GM19395 (cell line): ENCODE results near the gene TMSB4X.
"Not testable (repeated sequence)": the region's sequence is repeated elsewhere in the genome, so short reads cannot be mapped to it uniquely, and the experiment has no call there.

Experiments
- ATAC-seq: cut with Tn5 transposase; IDR thresholded peaks from one replicate; pipeline ENCODE4 v1.9.1; 2021; ENCODE audit warnings: mild to moderate bottlenecking, moderate library complexity; ENCODE audit not compliant: unreplicated experiment

The TMSB4X gene

DNA sequence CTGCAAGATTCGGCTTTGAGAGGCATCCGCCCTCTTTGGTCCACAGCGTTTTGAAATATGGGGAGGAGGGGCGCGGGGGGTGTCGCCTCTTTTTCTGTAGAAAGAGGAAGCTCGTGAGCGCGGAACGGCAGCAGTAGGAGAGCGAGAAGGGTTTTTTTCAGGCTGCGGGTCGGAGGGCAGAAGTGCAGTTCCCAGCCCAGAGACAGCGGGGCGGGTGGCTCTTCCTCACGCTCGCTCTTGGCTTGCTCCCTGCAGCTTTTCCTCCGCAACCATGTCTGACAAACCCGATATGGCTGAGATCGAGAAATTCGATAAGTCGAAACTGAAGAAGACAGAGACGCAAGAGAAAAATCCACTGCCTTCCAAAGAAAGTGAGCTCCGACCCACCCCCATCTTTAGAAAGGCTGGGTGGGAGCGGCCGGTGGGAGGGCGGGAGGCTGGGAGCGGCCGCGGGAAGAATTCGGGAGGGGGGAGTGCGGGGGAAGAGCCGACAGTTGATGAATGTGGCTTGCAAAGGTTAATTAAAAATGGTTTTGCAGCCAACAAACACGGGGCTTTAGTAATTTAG, 1.2 kb downstream of the TMSB4X start:
- no peak for ATAC-seq

DNA sequence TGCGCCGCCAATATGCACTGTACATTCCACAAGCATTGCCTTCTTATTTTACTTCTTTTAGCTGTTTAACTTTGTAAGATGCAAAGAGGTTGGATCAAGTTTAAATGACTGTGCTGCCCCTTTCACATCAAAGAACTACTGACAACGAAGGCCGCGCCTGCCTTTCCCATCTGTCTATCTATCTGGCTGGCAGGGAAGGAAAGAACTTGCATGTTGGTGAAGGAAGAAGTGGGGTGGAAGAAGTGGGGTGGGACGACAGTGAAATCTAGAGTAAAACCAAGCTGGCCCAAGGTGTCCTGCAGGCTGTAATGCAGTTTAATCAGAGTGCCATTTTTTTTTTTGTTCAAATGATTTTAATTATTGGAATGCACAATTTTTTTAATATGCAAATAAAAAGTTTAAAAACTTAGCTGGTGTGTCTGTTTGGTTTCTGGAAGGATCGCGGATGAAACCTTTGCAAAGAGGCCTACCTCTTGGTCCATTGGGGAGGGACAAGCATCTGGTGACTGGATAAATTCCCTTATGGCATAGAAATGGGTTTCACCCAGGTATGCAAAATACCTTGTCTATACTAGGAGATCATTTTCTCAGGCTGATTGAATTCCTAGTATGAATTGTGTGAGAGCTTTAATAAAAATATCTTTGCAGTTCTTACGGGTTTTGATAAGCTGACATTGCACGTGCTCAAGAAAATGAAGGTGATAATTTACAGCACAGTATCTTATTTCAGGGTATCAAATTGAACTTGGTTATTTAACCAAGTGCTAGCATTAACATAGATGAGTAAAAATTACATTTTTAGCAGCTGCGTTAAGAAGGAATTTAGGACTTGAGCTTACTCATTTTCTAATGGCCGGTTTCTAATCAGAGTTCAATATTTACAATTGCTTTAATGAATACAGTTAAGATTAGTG, 2.2 kb downstream of the TMSB4X start:
- not testable (repeated sequence) for ATAC-seq

DNA sequence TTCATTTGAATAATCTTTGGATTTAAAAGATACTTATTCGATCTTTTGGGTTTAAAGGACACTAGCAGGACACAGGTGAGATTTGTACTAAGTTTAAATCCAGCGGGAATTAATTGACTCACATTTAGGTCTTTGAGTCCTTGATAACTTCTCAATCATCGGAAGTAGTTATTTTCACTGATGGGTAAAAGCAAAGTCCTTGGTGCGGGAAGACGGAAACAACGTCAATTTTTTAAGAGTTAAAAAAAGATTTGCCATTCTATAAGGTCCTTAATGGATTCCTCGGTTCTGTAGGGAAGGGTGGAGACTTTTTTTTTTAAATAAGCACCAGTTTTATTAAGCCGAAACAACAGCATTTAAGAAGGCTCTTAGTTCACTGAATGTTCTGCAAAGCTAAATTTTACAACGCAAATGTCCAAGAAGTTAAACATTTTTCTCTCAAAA, 2.9 kb downstream of the TMSB4X start:
- peak; percentile 4 for ATAC-seq

DNA sequence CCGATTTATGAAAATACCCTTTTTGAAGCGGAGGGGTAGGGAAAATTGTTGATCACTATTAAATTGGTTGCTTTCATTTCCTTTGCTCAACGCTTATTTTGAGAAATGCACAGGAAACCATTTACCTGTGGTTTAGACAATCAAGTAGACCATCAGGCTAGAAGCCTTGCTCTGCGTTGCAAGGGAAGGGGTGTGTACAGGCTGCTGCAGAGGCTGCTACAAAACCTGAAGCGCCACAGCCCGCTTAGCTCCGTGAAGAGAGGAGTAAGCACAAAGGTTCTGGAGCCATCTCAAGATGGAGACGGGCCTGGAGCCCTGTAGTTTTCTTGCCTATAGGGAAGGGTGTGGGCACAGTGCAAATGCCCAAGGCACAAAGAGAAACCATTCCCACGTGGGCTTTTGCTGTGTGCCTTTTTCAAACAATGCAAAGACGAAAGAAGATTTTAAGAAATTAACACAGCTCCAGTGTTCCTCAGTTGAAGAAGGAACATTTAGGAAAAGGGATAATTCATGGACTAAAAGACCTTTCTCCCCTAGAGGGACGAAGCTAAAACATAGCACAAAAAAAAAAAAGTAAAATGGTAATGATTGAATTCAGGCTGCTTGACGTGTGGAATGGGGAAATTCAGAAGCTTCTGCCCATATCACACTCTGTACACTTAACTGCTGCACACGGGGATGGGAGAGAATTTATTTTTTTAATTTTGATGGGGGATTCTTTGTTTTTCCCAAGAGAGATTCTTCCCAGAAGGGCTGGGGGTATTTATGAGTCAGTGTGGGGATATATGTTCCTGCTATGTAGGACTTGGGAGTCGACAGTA, 3.5 kb downstream of the TMSB4X start:
- peak; percentile 56 for ATAC-seq

DNA sequence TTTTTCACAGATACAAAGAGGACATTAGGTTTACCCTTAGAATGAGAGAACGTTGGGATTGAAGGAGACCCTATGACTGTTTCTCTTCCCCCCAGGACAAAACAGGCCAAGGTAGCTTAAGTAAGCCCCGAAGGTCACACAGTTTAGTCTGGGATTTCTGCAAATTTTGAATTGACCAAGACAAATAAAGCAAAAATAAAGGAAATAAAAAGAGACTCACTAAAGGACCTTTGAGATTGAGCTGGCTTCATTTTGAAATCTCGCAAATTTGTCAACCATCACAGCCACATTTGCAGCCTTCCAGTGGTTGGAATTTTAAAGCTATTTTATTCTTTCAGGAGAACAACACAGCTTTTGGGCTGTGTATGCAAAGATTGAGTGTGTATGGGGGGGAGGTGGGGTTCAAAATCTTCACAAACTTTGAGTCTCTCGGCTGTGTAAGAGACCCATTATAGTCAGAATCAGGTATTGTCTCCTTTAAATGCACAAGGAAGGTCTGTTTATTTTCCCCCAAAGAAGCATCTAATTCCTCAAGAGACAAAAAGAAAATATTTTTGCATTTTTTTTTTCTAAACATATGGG, 4.2 kb downstream of the TMSB4X start:
- no peak for ATAC-seq

DNA sequence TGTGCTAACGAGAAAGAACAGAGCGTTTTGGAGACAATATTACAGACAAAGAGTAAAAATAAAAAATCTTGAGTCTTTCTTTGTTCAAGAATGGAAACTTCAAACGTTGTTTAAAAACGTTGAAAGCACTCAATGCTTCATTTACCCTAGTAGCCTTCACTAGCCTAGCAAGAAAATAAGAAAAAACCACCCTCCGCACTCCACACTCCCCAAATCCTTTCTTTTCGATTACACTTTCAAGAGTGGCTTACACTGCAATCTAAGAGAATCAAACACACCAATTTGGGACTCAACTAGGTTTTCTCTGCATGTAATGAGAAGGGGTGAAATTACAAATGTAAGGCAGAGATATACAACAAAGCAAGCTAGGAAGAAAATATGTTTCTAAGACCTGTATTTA, 4.7 kb downstream of the TMSB4X start:
- no peak for ATAC-seq

DNA sequence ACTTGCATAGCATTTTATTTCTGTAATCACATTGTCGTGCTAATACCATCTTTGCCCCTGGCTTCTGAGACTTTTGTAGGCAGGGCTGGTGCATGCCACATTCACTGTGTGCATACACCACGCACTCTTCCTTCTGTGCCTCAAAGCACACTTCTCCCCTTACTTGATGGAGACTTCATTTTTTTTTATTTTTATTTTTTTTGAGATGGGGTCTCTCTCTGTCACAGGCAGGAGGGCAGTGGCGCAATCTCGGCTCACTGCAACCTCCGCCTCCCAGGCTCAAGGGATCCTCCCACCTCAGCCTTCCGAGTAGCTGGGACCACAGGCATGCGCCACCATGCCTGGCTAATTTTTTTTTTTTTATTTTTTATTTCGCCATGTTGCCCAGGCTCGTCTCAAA, 5.1 kb downstream of the TMSB4X start:
- ATAC-seq, result not testable (repeated sequence)

DNA sequence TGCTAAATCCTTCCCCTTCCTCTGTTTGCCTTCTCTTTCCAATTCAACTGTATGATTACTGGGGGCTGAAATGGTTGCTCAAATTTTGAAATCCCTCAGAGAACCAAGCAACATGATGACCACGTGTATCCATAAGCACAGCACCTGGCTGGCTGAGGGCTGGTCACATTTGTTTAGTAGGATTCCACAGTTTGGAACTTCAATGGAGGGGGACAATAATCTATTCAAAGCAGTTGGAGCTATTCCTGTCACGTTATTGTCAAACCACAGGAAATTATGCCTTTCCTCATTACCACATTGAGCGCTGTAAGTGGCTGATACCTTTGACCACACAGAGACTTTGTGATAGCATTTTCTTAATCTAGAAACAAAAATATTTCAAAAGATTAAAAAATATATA, 7.0 kb downstream of the TMSB4X start:
- ATAC-seq, result no peak

DNA sequence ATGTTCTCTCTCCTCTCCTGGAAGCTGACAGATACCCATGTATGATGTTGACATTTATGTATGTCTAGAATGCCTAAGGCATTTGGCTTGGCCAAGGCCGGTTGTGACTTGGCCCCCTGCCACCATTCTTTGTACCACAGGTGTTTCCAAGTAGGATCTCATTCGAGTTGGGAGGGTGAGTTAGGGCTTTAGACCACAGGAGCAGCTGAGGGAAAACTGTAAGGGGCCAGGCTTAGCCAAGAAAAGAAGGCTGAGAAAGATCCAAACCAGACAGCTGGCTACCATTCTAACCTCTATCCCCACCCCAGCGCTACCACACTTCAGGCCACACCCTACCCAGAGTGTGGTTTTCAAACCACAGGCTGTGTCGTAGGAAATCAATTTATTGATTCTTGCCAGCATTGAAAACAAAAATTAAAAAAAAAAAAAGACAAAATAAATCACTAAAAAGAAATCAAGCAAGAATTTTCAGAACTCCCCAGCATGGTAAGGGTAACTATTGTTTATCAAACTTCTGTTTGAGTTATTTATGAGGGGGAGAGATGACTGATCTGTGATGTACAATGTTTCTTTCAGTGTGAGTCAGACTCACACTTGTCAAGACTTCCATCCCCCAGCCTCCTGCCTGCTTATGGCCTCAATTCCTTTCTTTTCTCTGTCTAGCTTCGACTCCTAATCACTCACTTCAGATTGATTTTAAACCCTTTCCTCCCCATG, 9.9 kb downstream of the TMSB4X start:
- ATAC-seq, result peak; percentile 79

DNA sequence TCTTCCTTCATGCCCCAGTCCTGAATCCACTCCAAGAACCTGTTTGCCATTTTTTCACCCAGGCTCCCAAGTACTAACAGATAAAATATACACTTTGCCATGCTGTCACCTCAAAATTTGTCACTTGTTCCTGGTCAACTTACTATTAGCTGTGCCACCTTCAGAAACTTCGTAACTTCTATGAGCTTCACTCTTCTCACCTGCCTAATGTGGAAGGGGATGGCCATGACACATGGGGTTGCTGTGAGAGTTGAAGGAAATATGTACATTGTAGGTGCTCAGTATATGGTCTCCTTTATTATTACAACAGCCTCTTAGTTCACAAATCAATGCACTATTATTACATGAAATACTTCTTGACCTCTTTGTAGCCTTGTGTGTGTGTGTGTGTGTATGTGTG, 10.4 kb downstream of the TMSB4X start:
- ATAC-seq, result peak; percentile 3

DNA sequence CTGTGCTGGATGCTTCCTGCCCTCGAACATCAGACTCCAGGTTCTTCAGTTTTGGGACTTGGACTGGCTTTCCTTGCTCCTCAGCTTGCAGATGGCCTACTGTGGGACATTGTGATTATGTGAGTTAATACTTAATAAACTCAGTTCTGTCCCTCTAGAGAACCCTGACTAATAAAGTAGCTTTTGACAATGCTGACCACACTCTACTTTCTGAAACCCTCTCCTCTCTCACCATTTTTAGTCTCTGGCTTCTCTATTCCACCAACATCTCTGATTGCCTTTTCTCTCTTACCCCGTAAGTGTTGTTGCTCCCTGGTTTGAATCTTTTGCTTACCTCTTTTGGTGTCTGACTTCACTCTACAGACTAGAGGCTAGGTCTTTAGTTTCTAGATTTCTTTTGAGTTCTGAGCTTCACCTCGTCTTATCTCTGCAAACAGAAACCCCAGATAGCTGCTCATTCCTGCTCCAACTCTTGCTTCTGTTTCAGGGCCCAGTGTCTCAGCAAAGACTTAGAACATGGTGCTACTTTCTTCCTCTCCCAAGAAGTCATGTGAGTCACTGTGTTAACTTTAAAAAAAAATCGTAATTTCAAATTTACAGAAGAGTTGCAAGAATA, 11.4 kb downstream of the TMSB4X start:
- peak; percentile 55 for ATAC-seq

DNA sequence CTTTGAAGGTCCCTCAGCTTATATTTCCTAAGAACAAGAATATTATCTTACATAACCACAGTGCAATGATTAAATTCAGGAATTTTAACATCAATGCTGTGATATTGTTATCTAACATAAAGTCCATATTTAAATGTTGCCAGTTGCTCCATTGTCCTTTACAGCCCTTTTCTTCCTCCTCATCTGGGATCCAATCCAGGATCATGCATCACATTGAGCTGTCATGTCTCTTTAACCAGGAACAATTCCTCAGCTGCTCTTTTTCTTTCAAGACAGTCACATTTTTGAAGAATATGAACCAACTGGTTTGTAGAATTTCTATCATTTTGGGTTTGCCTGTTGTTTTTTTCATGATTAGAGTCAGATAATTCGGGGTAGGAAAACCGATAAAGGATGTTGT, 12.0 kb downstream of the TMSB4X start:
- no peak for ATAC-seq

DNA sequence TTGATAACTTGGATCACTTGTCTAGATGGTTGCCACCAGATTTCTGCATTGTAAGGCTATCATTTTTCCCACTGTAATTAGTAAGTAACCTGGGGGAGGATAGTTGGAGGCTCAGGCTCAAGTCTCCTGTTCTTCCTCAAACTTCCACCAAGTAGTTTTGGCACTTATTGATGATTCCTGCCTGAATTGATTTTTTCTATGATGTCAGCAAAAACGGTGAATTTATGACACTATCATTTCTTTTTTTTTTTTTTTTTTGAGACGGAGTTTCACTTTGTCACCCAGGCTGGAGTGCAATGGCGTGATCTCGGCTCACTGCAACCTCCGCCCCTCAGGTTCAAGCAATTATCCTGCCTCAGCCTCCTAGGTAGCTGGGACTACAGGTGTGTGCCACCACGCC, 12.4 kb downstream of the TMSB4X start:
- no peak for ATAC-seq

DNA sequence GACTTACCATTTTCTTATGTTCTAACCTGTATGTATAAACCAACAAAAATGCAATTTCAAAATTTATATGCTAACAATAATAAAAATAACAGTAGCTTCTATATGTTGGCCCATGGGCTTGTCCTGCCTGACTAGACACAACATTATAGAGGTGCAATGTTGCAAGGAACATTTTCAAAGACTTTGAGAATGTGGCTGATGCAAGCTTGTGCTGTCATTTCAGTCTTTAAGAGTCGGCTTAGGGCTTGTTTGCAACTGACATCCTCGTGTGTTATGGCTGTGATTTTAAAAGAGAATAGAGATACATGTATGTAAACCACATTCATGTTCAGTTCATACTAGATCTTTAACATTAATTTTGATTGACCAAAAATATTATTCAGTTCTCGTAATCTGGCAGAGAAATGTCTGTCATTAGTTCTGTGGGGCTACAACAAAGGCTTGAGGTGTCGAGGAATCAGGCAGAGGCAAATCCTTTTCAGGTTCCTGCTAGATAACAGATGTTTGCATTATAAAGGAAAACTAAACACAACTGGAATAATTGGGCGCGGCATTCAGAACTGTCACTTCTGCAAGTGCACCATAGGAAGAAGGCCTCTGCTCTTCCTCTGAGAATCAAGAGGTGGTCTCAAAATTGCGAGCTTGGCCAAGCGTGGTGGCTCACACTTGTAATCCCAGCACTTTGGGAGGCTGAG, 13.1 kb downstream of the TMSB4X start:
- ATAC-seq, result no peak

DNA sequence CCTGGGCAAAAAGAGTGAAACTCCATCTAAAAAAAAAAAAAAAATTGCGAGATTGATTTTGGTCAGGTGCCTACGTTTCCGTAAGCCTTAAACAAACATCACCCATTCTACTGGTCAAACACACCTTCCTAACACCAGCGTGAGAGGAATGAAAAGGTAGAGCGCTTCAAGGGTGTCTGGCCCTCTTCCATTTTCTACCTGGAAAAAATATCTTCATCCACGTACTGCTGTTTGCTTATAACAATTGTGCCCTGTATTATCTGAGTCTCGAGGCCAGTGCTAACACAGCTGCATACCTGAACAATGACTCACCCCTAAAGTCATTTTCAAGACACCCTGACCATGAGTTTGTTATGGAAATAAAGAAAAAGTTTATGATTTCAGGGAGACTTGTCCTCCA, 13.9 kb downstream of the TMSB4X start:
- ATAC-seq, result no peak

DNA sequence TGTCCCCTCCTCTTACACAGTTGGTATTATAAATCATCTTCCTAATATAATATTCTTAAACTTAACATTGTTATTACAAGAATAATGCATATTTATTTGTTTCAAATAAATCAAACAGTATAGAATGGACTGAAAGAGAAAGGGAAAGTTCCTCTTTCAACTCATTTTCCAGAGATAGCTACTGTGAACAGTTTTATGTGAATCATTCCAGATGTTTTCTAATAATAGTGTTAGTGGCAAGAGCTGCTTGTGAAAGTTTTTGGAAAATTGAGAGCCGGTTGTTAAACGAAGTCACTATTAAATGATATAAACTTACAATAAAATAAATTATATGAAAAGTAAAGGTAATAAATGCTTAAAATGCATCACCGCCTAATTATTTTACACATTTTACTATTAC, 14.6 kb downstream of the TMSB4X start:
- no peak for ATAC-seq

DNA sequence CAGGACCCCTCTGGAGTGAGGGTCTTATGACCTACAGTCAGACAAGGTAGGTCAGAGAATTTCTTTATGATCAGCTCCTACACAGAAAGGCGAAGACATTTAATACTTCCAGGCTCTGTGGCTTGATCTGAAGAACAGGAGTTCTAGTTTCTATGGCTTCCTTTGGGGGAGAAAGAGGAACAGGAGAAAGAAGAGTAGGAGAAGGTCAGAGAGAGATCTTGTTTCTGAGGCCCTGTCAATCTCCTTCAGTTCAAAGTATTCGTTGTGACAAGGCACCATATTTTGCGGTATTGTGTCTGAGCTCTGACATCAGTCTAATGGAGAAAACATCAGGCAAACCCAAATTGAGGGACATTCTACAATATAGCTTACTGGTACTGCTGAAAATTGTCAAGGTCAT, 16.7 kb downstream of the TMSB4X start:
- ATAC-seq, result no peak

DNA sequence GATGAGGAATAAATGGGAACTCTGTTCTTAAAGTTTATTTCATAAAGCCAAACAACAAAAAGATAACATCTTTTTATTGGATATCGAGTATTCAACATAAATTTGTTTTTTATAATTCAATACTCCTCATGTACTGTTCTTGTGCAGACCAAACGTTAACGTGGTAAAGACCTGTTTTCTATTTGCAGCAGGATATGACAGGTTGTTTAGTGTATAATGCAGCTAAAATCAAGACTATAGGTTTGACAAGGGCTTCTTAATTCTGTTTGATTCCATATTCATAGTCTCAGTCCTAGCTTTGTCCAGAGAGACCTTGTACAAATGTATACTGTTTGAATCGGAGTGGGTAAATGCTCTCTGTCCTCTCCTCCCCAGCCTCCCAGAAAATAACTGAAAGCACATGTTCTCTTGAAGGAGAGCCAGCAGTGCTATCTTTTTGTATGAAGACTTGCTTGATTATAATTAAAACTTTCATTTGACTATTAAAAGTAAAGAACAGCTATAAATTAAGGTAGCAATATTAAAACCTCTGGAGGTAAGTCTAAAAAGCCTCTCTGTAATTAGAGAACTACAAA, 17.7 kb downstream of the TMSB4X start:
- no peak for ATAC-seq

DNA sequence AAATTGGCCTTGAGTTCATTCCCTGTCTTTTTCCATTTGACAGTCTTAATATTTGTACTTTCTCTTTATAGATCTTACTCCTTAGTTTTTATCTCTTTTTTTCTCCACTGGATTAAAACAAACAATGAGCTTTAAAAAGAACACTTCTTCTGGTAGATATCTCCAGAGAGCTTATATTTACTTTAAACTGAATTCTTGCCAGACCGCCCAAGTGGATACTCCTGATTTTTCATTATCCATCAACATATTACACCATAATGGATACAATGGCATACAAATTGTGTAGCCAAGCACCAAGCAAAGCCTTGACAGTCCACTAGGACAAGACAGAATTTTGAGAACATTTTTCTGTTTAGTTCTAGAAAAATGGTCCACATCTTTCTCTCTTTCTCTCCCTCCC, 18.9 kb downstream of the TMSB4X start:
- no peak for ATAC-seq
